ENCODE data around the gene DPH7.

DNA sequence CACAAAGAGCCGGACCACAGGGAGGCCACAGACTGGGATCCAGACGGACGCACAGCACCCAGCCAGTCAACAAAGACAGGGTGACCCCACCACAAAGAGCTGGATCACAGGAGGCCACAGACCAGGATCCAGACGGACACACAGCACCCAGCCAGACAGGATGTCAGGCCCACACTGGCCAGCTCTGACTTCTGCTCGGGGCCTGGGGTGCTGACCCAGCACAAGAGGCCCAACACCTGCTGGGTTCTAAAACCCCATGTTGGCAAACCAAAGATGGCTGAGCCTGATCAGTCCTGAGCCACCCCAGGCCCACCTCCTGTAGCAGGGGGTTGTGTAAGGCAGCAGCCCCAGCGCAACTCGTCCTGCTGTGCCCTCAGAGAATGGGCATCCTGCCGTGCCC is 5.2 kb upstream of the DPH7 start:
- TF ChIP-seq CTCF (IDR thresholded peaks at IDR 0.05) (no peak), EZH2 (IDR thresholded peaks at IDR 0.05) (no peak)
